HTERT RPE-1 (cell line): ENCODE measurements around the gene ADAMTS14.
"Not testable (repeated sequence)": the region's sequence is repeated elsewhere in the genome, so short reads cannot be mapped to it uniquely, and the experiment has no call there.

Experiments
- in situ Hi-C: fragments of 300-500 bp; cut with MboI; formaldehyde crosslinking; loops from 4 replicates; pipeline ENCODE4 v1.14.3; 2020; ENCODE audit warnings: low sequenced_read_pairs

ADAMTS14 gene

GRCh38 chr10:70672165-70673042, at the start of gene ADAMTS14:
ADAMTS14 (plus strand) TSS chr10:70672506; CDS start chr10:70672803, 297 bp downstream.
- in situ Hi-C loops = no loop called here

DNA sequence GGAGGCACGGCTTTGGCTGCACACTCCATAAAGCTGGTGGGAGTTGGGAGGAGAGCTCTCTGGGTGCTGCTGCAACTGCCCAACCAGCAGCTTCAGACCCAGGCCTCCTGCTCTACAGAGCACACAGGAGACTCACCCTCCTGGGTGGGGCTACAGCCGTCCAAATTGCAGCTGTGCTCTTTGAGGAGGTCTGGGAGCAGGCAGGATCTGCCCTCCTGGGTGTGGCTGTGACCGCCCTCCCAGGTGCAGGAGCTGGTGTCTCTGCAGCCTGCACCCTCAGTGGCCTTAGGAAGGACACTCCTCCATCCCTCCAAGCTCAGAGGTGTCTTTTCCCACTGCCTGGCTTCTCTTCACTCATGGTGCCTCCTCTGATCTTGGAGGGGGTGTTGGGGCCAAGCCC, 49.8 kb upstream of the ADAMTS14 start:
- in situ Hi-C loops = no loop called here

DNA sequence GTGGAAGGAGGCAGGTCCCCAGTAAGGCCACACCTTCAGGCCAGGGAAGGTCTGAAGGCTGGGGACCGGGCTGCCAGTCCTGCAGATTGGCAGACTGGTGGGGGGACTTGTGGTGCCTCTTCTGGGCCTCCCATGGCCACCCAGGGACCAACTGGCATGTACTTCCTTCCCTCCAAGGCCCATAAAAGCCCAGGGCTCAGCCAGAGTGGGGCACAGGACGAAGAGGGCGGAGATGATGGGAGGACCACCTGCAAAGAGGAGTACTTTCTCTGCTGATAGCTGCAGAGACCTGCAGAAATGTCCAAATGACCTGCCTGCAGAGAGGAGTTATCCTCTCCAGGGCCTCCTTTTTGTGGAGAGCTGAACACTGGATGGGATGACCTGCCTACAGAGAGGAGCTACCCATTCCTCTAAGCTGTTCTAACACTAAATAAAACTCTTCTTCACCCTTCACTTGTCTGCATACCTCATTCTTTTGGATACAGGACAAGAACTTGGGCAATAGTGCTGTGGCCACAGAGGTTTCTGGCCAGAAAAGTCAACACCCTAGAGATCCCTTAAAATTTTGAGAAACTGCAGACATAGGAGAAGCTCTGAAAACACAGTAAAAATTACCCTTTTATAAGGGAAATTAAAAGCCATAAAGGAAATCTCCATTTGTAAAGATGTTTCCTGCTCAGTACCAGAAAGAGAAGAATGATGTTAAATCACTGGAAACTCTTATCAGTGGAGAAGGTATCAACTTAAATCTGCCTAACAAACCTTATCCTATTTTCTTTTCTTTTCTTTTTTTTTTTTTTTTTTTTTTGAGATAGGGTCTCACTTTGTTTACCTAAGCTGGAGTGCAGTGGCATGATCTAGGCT, 49.1 kb upstream of the ADAMTS14 start:
- in situ Hi-C loops = no loop called here

- in situ Hi-C loops = no loop called here
These were observed 46.2 kb upstream of the ADAMTS14 start for GRCh38 chr10:70626056-70626455.

DNA sequence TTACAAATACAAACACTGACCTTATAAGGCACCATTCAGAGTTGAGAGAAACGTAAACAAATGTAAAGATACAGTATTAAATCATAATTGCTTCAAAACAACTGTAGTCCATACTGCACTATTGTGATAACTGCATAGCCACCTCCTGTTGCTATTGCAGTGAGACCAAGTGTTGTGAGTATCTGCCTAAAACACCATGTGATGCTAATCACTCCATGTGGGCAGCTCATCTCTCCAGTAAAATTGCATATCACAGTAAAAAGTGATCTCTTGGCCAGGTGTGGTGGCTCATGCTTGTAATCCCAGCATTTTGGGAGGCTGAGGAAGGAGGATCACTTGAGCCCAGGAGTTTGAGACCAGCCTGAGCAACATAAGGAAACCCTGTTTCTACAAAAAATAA, 43.0 kb upstream of the ADAMTS14 start:
- in situ Hi-C loops = no loop called here

GRCh38 chr10:70631735-70632134, 40.6 kb upstream of the ADAMTS14 start:
- in situ Hi-C loops = not testable (repeated sequence)

- in situ Hi-C loops = no loop called here
These were observed 38.3 kb upstream of the ADAMTS14 start for GRCh38 chr10:70634011-70634410.

DNA sequence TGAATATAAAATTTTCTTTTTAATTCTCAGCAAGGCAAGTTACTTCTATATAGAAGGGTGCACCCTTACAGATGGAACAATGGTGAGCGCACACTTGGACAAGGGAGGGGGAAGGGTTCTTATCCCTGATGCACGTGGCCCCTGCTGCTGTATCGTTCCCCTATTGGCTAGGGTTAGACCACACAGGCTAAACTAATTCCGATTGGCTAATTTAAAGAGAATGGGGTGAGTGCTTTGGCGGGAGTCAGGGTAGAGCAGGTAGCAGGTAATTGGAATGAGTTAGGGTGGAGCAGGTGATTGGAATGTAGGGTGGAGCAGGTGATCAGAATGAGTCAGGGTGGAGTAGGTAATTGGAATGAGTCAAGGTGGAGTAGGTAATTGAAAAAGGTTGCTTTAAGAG, 37.8 kb upstream of the ADAMTS14 start:
- in situ Hi-C loops = not testable (repeated sequence)

- in situ Hi-C loops = not testable (repeated sequence)
These were observed 32.5 kb upstream of the ADAMTS14 start for GRCh38 chr10:70639640-70640383.

- in situ Hi-C loops = not testable (repeated sequence)
These were observed 29.0 kb upstream of the ADAMTS14 start for GRCh38 chr10:70643272-70643671.

- in situ Hi-C loops = not testable (repeated sequence)
These were observed 27.3 kb upstream of the ADAMTS14 start for GRCh38 chr10:70644959-70645358.

- in situ Hi-C loops = no loop called here
These were observed 25.2 kb upstream of the ADAMTS14 start for GRCh38 chr10:70647086-70647485.

GRCh38 chr10:70648427-70648826, 23.9 kb upstream of the ADAMTS14 start:
- in situ Hi-C loops = no loop called here

GRCh38 chr10:70649526-70649925, 22.8 kb upstream of the ADAMTS14 start:
- in situ Hi-C loops = no loop called here

GRCh38 chr10:70650104-70650503, 22.2 kb upstream of the ADAMTS14 start:
- in situ Hi-C loops = no loop called here

- in situ Hi-C loops = no loop called here
These were observed 21.6 kb upstream of the ADAMTS14 start for GRCh38 chr10:70650718-70651117.

DNA sequence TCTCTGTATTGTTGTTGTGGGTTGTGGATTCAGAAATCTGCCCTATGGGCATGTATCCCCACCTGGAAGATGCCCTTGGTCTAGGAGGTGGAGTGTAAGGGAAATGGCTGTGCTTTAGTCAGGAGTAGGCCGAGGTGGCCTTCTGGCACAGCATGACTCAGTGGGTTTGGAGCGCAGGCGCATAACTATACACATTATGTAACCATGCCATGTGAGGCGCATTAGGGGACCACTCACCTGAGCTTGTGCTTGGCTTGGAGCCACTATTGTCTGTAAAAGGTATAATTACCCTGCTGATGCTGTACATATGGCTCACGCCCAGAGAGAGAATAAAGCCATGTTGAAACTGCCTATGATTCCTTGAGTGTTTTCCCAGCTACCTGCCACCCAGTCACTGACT, 20.6 kb upstream of the ADAMTS14 start:
- in situ Hi-C loops = no loop called here

GRCh38 chr10:70652761-70653657, 19.3 kb upstream of the ADAMTS14 start:
- in situ Hi-C loops = no loop called here

- in situ Hi-C loops = no loop called here
These were observed 17.0 kb upstream of the ADAMTS14 start for GRCh38 chr10:70655316-70655715.

DNA sequence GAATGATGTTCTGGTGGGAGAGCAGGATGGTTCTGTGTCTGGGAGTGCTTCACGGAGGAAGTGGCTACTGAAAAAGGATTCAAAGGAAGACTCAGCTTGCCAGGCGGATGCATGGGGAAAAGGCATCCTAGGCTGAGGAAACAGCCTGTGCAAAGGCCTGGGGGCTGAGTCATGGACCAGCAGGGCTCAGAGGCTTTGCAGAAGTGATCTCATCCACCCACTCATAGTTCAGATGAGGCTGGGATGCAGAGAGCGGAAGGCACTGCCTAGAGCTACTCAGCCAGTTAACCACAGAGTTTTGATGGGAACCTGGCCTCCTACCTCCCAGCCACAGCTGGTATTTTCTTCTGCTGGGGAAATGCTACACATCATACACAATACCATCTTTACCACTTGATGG, 15.8 kb upstream of the ADAMTS14 start:
- in situ Hi-C loops = no loop called here
